BJ (cell line): ENCODE data around the gene SLC22A23. TPM values are rescaled to one million over a fixed set of nuclear protein-coding genes. Genes with fewer than 3 reads are reported as not detected.

Source experiments
- CTCF ChIA-PET: fragments of 350-600 bp; formaldehyde crosslinking; extraction: SDS; loops from one replicate; lab custom pipeline; 2021; ENCODE audit warnings: antibody characterized with exemption, inconsistent platforms; lab: Yijun Ruan, JAX
- POLR2A ChIA-PET: fragments of 300-600 bp; sonication (Branson Sonifier 250); formaldehyde crosslinking; extraction: SDS; loops from one replicate; lab custom pipeline; 2021; ENCODE audit warnings: antibody characterized with exemption; lab: Charles Lee
- DNase-seq: peaks from one replicate; pipeline ENCODE4 v3.0.0-alpha.2; 2011; ENCODE audit warnings: low read depth
- H3K27me3 ChIP-seq: 2 replicates; pipeline ENCODE4 v1.6.0; 2011; ENCODE audit warnings: low read length; ENCODE audit not compliant: control insufficient read depth, insufficient read depth
- H3K36me3 ChIP-seq: 2 replicates; pipeline ENCODE4 v1.5.1; 2011; ENCODE audit warnings: low read length; ENCODE audit not compliant: control insufficient read depth, insufficient read depth
- H3K4me3 ChIP-seq: 2 replicates; pipeline ENCODE4 v1.5.1; 2011; ENCODE audit warnings: low read depth, mild to moderate bottlenecking, control low read depth, low read length
- CTCF ChIP-seq: IDR thresholded peaks from 2 replicates; pipeline ENCODE4 v1.5.1; 2011; ENCODE audit warnings: low read depth, mild to moderate bottlenecking, control low read depth, inconsistent platforms, low read length, moderate library complexity; ENCODE audit not compliant: insufficient read depth
- polyA plus RNA-seq: library from polyadenylated mRNA; depleted of rRNA; stranded (reverse); fragments of >200 nt; gene quantifications from 2 replicates; pipeline ENCODE4 v1.2.3, GENCODE V29; 2011

The SLC22A23 gene
- polyA plus RNA-seq, 1 experiment: 0.44 TPM

GRCh38 chr6:3471711-3472110, 14.9 kb upstream of the SLC22A23 start:
- Histone ChIP-seq H3K36me3 (no peaks in the 10 kb centered on the region), H3K4me3 (no peak overlapping the region), H3K27me3 (no peaks in the 10 kb centered on the region)
- CTCF ChIA-PET: interaction anchor here (1.6 kb wide), 1 partner anchor 15 kb away, joined by 4 read pairs; the partner anchor contains the start of gene SLC22A23
- POLR2A ChIA-PET: no interaction called here
- no peak for TF ChIP-seq CTCF
- DNase-seq: no peak

GRCh38 chr6:3471286-3471685, 14.4 kb upstream of the SLC22A23 start:
- Histone ChIP-seq H3K27me3 (0 out of 2 replicates have a peak, but pooled peaks cover 2% of the 10 kb centered on the region), H3K36me3 (no peaks in the 10 kb centered on the region), H3K4me3 (no peak overlapping the region)
- DNase-seq: no peak
- no peak for TF ChIP-seq CTCF
- POLR2A ChIA-PET: no interaction called here
- CTCF ChIA-PET: interaction anchor here (1.6 kb wide), 1 partner anchor 14 kb away, joined by 4 read pairs; the partner anchor contains the start of gene SLC22A23

GRCh38 chr6:3468585-3468984, 11.7 kb upstream of the SLC22A23 start:
- DNase-seq: no peak
- POLR2A ChIA-PET: no interaction called here

GRCh38 chr6:3467996-3468395, 11.1 kb upstream of the SLC22A23 start:
- POLR2A ChIA-PET: no interaction called here
- no peak for DNase-seq
- no peak overlapping the region for H3K4me3 ChIP-seq
- CTCF ChIA-PET: no interaction called here
- no peak for TF ChIP-seq CTCF
- no peaks in the 10 kb centered on the region for H3K36me3 ChIP-seq
- H3K27me3 ChIP-seq: 0 out of 2 replicates have a peak, but pooled peaks cover 2% of the 10 kb centered on the region

More at GRCh38 chr6:3468585-3468984, 11.7 kb upstream of the SLC22A23 start:
- Histone ChIP-seq H3K36me3 (no peaks in the 10 kb centered on the region), H3K27me3 (0 out of 2 replicates have a peak, but pooled peaks cover 2% of the 10 kb centered on the region), H3K4me3 (no peak overlapping the region)
- CTCF ChIA-PET: no interaction called here
- TF ChIP-seq CTCF: no peak

GRCh38 chr6:3466488-3467219, 9.8 kb upstream of the SLC22A23 start:
- no peak for TF ChIP-seq CTCF
- POLR2A ChIA-PET: no interaction called here
- CTCF ChIA-PET: interaction anchor here (0.6 to 1.2 kb wide), 2 partner anchors 8 to 10 kb away, joined by 3 read pairs; partner anchors contain the start of gene SLC22A23
- Histone ChIP-seq H3K4me3 (no peak overlapping the region), H3K36me3 (no peaks in the 10 kb centered on the region), H3K27me3 (0 out of 2 replicates have a peak, but pooled peaks cover 2% of the 10 kb centered on the region)
- DNase-seq: no peak
